Activated naive CD4-positive, alpha-beta T cell treated with anti-CD3 and anti-CD28 coated beads, Interleukin-2, amount 50 U/mL, for 16 hours (primary cell): Measurements from ENCODE around the gene COL27A1.

Source experiments
- DNase-seq: peaks from one replicate; pipeline ENCODE4 v3.0.0-alpha.2; 2020

COL27A1 gene

GRCh38 chr9:114149765-114150340, 5.5 kb upstream of the COL27A1 start:
- no peak for DNase-seq

- DNase-seq: no peak
Observed at GRCh38 chr9:114150608-114151007, 4.7 kb upstream of the COL27A1 start.

- DNase-seq: no peak
Observed at GRCh38 chr9:114151426-114151956, 3.8 kb upstream of the COL27A1 start.

GRCh38 chr9:114153761-114154599, 1.4 kb upstream of the COL27A1 start:
- no peak for DNase-seq

GRCh38 chr9:114154600-114155102, 686 bp upstream of the COL27A1 start:
- no peak for DNase-seq

GRCh38 chr9:114155995-114156656, 789 bp downstream of the COL27A1 start:
- DNase-seq: peak; percentile 14

- DNase-seq: peak; percentile 24
Observed at GRCh38 chr9:114156657-114157421, 1.5 kb downstream of the COL27A1 start.

- no peak for DNase-seq
Observed at GRCh38 chr9:114157516-114158176, 2.3 kb downstream of the COL27A1 start.

GRCh38 chr9:114158482-114159130, 3.3 kb downstream of the COL27A1 start:
- DNase-seq: no peak

- DNase-seq: no peak
Observed at GRCh38 chr9:114159691-114160090, 4.4 kb downstream of the COL27A1 start.

GRCh38 chr9:114161513-114161912, 6.2 kb downstream of the COL27A1 start:
- no peak for DNase-seq

- DNase-seq: no peak
Observed at GRCh38 chr9:114163517-114163951, 8.2 kb downstream of the COL27A1 start.

GRCh38 chr9:114164191-114164794, 9.0 kb downstream of the COL27A1 start:
- no peak for DNase-seq

- DNase-seq: no peak
Observed at GRCh38 chr9:114165407-114166102, 10.2 kb downstream of the COL27A1 start.

- DNase-seq: no peak
Observed at GRCh38 chr9:114166103-114166470, 10.8 kb downstream of the COL27A1 start.

GRCh38 chr9:114166614-114167572, 11.6 kb downstream of the COL27A1 start:
- no peak for DNase-seq

GRCh38 chr9:114167591-114168091, 12.3 kb downstream of the COL27A1 start:
- no peak for DNase-seq

- DNase-seq: no peak
Observed at GRCh38 chr9:114168281-114169028, 13.1 kb downstream of the COL27A1 start.
